ENCODE data around the gene ATP5PD.

- TF ChIP-seq CTCF (IDR thresholded peaks at IDR 0.05) = no peak
- no peak for TF ChIP-seq POLR2A (IDR thresholded peaks at IDR 0.05)
- no peak for TF ChIP-seq EP300 (IDR thresholded peaks at IDR 0.05)
Observed at GRCh38 chr17:75063201-75063600, 16.4 kb upstream of the ATP5PD start.
